Lower leg skin (tissue), 3 donors: Measurements from ENCODE around the gene ZFYVE26.

ENCODE experiments used
- CTCF ChIP-seq, 3 donors: fragments of 450-650 bp; IDR thresholded peaks; one replicate each; pipeline ENCODE4 v1.5.1; 2016; ENCODE audit warnings: antibody characterized with exemption in 3 of 3, mild to moderate bottlenecking in 3 of 3, moderate library complexity in 2 of 3
- POLR2A ChIP-seq, 2 donors: fragments of 450-650 bp; IDR thresholded peaks; one replicate each; pipeline ENCODE4 v1.6.1; 2016 to 2017; ENCODE audit warnings: antibody characterized with exemption in 2 of 2, mild to moderate bottlenecking in 1 of 2, moderate library complexity in 1 of 2

GRCh38 chr14:67806246-67806645, 10.1 kb downstream of the ZFYVE26 start:
- TF ChIP-seq POLR2A (IDR thresholded peaks at IDR 0.05): no peak
- TF ChIP-seq CTCF (IDR thresholded peaks at IDR 0.05): no peak
